Gastroesophageal sphincter (tissue), 4 donors: Measurements from ENCODE around the gene DUSP16. TPM values are rescaled to one million over a fixed set of nuclear protein-coding genes. Genes with fewer than 3 reads are reported as not detected.
A peak's percentile ranks its signal among the peaks of the same experiment; 100 is the strongest.

ENCODE experiments used
- ATAC-seq: fragments of 150-250 bp; one replicate; pipeline ENCODE4 v1.9.1; 2016; ENCODE audit warnings: mild to moderate bottlenecking, moderate library complexity
- H3K27ac ChIP-seq, 4 donors: fragments of 200-600 bp; sonication (generic) in 3 of 4; 1 replicate in 3 of 4; 2 replicates in 1 of 4; pipeline ENCODE4 v1.5.1; 2016 to 2019
- H3K27me3 ChIP-seq: fragments of 200-600 bp; sonication (generic); one replicate; pipeline ENCODE4 v1.5.1; 2019
- H3K36me3 ChIP-seq, 2 donors: fragments of 200-600 bp; sonication (generic); one replicate each; pipeline ENCODE4 v1.5.1; 2019; ENCODE audit warnings: control low read depth in 1 of 2
- H3K4me1 ChIP-seq, 3 donors: fragments of 200-600 bp; sonication (generic); 1 replicate in 2 of 3; 2 replicates in 1 of 3; pipeline ENCODE4 v1.5.1; 2016 to 2019; ENCODE audit warnings: control low read depth in 2 of 3
- H3K4me3 ChIP-seq, 2 donors: fragments of 200-600 bp; sonication (generic); one replicate each; pipeline ENCODE4 v1.5.1; 2019; ENCODE audit warnings: mild to moderate bottlenecking in 1 of 2, moderate library complexity in 1 of 2
- H3K9me3 ChIP-seq, 3 donors: fragments of 200-600 bp; sonication (generic); one replicate each; pipeline ENCODE4 v1.5.1; 2017 to 2019; ENCODE audit warnings: control low read depth in 2 of 3
- EP300 ChIP-seq: sonication (generic); formaldehyde crosslinking; IDR thresholded peaks from one replicate; pipeline ENCODE4 v1.6.1; 2017; ENCODE audit warnings: antibody characterized with exemption, mild to moderate bottlenecking
- POLR2A ChIP-seq, 2 donors: fragments of 450-650 bp; IDR thresholded peaks; one replicate each; pipeline ENCODE4 v1.6.1; 2017; ENCODE audit warnings: antibody characterized with exemption in 2 of 2, mild to moderate bottlenecking in 2 of 2, moderate library complexity in 1 of 2
- POLR2AphosphoS5 ChIP-seq: sonication (generic); formaldehyde crosslinking; IDR thresholded peaks from one replicate; pipeline ENCODE4 v1.6.1; 2017; ENCODE audit warnings: antibody characterized with exemption
- WGBS, 2 donors: methylation state at CpG; one replicate each; pipeline ENCODE4 v1.1.5; 2018; ENCODE audit warnings: low coverage in 1 of 2; 5-methylcytosine and 5-hydroxymethylcytosine counted together
- total RNA-seq, 4 donors: library from RNA; depleted of rRNA; stranded (reverse); fragments of >200 nt; gene quantifications; one replicate each; pipeline ENCODE4 v1.1.0, GENCODE V29; 2016
- TF ChIP-seq, protein P1 (sequence below), 4 experiments: fragments of 200-600 bp in 2 of 4; fragments of 450-650 bp in 2 of 4; sonication (generic) in 1 of 4; IDR thresholded peaks; one replicate each; pipeline ENCODE4 v1.5.1; 2017 to 2019; ENCODE audit warnings: antibody characterized with exemption in 4 of 4, mild to moderate bottlenecking in 2 of 4, moderate library complexity in 2 of 4

The DUSP16 gene
- total RNA-seq, 4 donors from 2014 or later, result 14.7 to 20.1 (median 17.1) TPM

GRCh38 chr12:12439636-12440035, 123.0 kb downstream of the DUSP16 start:
- WGBS, 2 donors, result 63 to 89% methylated on average over 5 to 6 of the region's 6 CpGs
- ATAC-seq, result peak; percentile 55
- Histone ChIP-seq H3K9me3 (no peaks in the 10 kb centered on the region), H3K4me1 (peaks cover 2 to 41% (median 12%) of the 10 kb centered on the region in 3 donors), H3K4me3 (no peak overlapping the region), H3K27me3 (no peaks in the 10 kb centered on the region), H3K27ac (no peak overlapping the region), H3K36me3 (peaks cover 0 to 6% of the 10 kb centered on the region in 2 donors)
- TF ChIP-seq EP300 (no peak), POLR2A (IDR thresholded peaks at IDR 0.05) (no peak), POLR2AphosphoS5 (peak; percentile 12)
- TF ChIP-seq, protein P1, sequence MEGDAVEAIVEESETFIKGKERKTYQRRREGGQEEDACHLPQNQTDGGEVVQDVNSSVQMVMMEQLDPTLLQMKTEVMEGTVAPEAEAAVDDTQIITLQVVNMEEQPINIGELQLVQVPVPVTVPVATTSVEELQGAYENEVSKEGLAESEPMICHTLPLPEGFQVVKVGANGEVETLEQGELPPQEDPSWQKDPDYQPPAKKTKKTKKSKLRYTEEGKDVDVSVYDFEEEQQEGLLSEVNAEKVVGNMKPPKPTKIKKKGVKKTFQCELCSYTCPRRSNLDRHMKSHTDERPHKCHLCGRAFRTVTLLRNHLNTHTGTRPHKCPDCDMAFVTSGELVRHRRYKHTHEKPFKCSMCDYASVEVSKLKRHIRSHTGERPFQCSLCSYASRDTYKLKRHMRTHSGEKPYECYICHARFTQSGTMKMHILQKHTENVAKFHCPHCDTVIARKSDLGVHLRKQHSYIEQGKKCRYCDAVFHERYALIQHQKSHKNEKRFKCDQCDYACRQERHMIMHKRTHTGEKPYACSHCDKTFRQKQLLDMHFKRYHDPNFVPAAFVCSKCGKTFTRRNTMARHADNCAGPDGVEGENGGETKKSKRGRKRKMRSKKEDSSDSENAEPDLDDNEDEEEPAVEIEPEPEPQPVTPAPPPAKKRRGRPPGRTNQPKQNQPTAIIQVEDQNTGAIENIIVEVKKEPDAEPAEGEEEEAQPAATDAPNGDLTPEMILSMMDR (IDR thresholded peaks at IDR 0.05), result no peak

DNA sequence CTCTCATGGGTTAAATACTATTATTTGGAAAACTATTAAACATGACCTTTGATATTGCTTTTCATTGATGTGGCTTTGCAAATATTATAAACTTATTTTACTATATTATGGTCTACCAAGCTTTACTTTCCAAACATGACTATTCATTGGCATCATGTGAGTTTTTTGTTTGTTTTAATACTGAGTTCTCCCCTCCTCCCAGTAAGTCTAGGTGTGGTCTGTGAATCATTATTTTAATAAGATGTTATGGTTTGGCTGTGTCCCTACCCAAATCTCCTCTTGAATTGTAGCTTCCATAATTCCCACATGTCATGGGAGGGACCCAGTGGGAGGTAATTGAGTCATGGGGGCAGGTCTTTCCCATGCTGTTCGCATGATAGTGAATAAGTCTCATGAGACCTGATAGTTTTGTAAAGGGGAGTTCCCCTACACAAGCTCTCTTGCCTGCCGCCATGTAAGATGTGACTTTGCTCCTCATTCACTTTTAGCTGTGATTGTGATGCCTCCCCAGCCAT, 125.8 kb downstream of the DUSP16 start:
- no peak for ATAC-seq
- TF ChIP-seq POLR2AphosphoS5, result no peak
- TF ChIP-seq, protein P1 (IDR thresholded peaks at IDR 0.05), result no peak
- TF ChIP-seq EP300, result no peak
- no peak for TF ChIP-seq POLR2A (IDR thresholded peaks at IDR 0.05)
- Histone ChIP-seq H3K9me3 (no peaks in the 10 kb centered on the region), H3K4me1 (peaks cover 4 to 40% (median 6%) of the 10 kb centered on the region in 3 donors), H3K27me3 (no peaks in the 10 kb centered on the region), H3K36me3 (peaks cover 0 to 6% of the 10 kb centered on the region in 2 donors), H3K4me3 (no peak overlapping the region), H3K27ac (no peak overlapping the region)
- 95% methylated on average over 2 of the region's 2 CpGs; no CpG with 5 or more reads in 1 of the 2 donors for WGBS, 2 donors

- TF ChIP-seq, protein P1 (IDR thresholded peaks at IDR 0.05), result no peak
- TF ChIP-seq EP300 (no peak), POLR2AphosphoS5 (no peak), POLR2A (IDR thresholded peaks at IDR 0.05) (no peak)
- Histone ChIP-seq H3K27me3 (no peaks in the 10 kb centered on the region), H3K9me3 (no peaks in the 10 kb centered on the region), H3K27ac (no peak overlapping the region), H3K4me3 (no peak overlapping the region), H3K36me3 (peaks cover 0 to 6% of the 10 kb centered on the region in 2 donors), H3K4me1 (peaks cover 6 to 45% (median 6%) of the 10 kb centered on the region in 3 donors)
- WGBS, 2 donors, result 69% methylated on average over 3 of the region's 4 CpGs; no CpG with 5 or more reads in 1 of the 2 donors
- ATAC-seq, result no peak
These were observed 129.4 kb downstream of the DUSP16 start for GRCh38 chr12:12433203-12433731.

GRCh38 chr12:12432364-12432763, 130.3 kb downstream of the DUSP16 start:
- peaks cover 0 to 6% of the 10 kb centered on the region in 2 donors for H3K36me3 ChIP-seq
- peaks cover 6 to 45% (median 6%) of the 10 kb centered on the region in 3 donors for H3K4me1 ChIP-seq
- no peaks in the 10 kb centered on the region for H3K27me3 ChIP-seq
- no peaks in the 10 kb centered on the region for H3K9me3 ChIP-seq
- H3K4me3 ChIP-seq, result no peak overlapping the region
- ATAC-seq, result no peak
- TF ChIP-seq, protein P1 (IDR thresholded peaks at IDR 0.05), result no peak
- TF ChIP-seq POLR2A (IDR thresholded peaks at IDR 0.05) (no peak), POLR2AphosphoS5 (peak; percentile 56), EP300 (no peak)
- H3K27ac ChIP-seq, result peak overlapping the region in 1 of 4 donors; percentile 38
